Measurements from ENCODE around the gene PAWR. TPM values are rescaled to one million over a fixed set of nuclear protein-coding genes. Genes with fewer than 3 reads are reported as not detected.

Gene PAWR
- total RNA-seq, 1 donor from 2014 or later = 10.5 TPM

GRCh38 chr12:79559591-79559990 lies 131.2 kb downstream of the PAWR start:
- peak overlapping the region; percentile 47 for H3K27ac ChIP-seq (replicated peaks)
- no peaks in the 10 kb centered on the region for H3K27me3 ChIP-seq (ENCODE audit: low read depth)
- intact Hi-C loops (cut with micrococcal nuclease) = loop anchor here (5.0 to 10.0 kb wide), 3 partner anchors 178 to 705 kb away; no protein-coding TSS in a partner anchor
- no peak overlapping the region for H3K4me3 ChIP-seq
- peaks cover 26% of the 10 kb centered on the region for H3K4me1 ChIP-seq
- DNase-seq = no peak
- H3K36me3 ChIP-seq = peaks cover 10% of the 10 kb centered on the region
- H3K9me3 ChIP-seq (replicated peaks) = peaks cover 18% of the 10 kb centered on the region
- no peak for TF ChIP-seq CTCF (IDR thresholded peaks at IDR 0.05; ENCODE audit: borderline replicate concordance)

- Histone ChIP-seq H3K4me3 (no peak overlapping the region), H3K9me3 (replicated peaks) (peaks cover 18% of the 10 kb centered on the region), H3K36me3 (peaks cover 10% of the 10 kb centered on the region), H3K27ac (replicated peaks) (peak overlapping the region; percentile 47), H3K4me1 (peaks cover 26% of the 10 kb centered on the region), H3K27me3 (ENCODE audit: low read depth) (no peaks in the 10 kb centered on the region)
- no peak for TF ChIP-seq CTCF (IDR thresholded peaks at IDR 0.05; ENCODE audit: borderline replicate concordance)
- intact Hi-C loops (cut with micrococcal nuclease) = loop anchor here (5.0 to 10.0 kb wide), 3 partner anchors 178 to 706 kb away; no protein-coding TSS in a partner anchor
- no peak for DNase-seq
These were observed 131.8 kb downstream of the PAWR start for GRCh38 chr12:79558924-79559469.

GRCh38 chr12:79557690-79558315 lies 133.0 kb downstream of the PAWR start:
- intact Hi-C loops (cut with micrococcal nuclease) = loop anchor here (5.0 to 10.0 kb wide), 3 partner anchors 179 to 707 kb away; no protein-coding TSS in a partner anchor
- TF ChIP-seq CTCF (IDR thresholded peaks at IDR 0.05; ENCODE audit: borderline replicate concordance) = no peak
- peak overlapping the region; percentile 44 for H3K27ac ChIP-seq (replicated peaks)
- H3K36me3 ChIP-seq = peaks cover 10% of the 10 kb centered on the region
- no peaks in the 10 kb centered on the region for H3K27me3 ChIP-seq (ENCODE audit: low read depth)
- H3K4me1 ChIP-seq = peaks cover 26% of the 10 kb centered on the region
- no peak for DNase-seq
- H3K4me3 ChIP-seq = no peak overlapping the region
- H3K9me3 ChIP-seq (replicated peaks) = peaks cover 18% of the 10 kb centered on the region

GRCh38 chr12:79555028-79555925 lies 135.5 kb downstream of the PAWR start:
- no peak overlapping the region for H3K27ac ChIP-seq (replicated peaks)
- peaks cover 26% of the 10 kb centered on the region for H3K4me1 ChIP-seq
- no peak overlapping the region for H3K4me3 ChIP-seq
- peak; percentile 71 for TF ChIP-seq CTCF (IDR thresholded peaks at IDR 0.05; ENCODE audit: borderline replicate concordance)
- DNase-seq = no peak
- no peaks in the 10 kb centered on the region for H3K27me3 ChIP-seq (ENCODE audit: low read depth)
- no peaks in the 10 kb centered on the region for H3K9me3 ChIP-seq (replicated peaks)
- H3K36me3 ChIP-seq = no peaks in the 10 kb centered on the region
- intact Hi-C loops (cut with micrococcal nuclease) = loop anchor here (5.0 to 10.0 kb wide), 3 partner anchors 182 to 710 kb away; no protein-coding TSS in a partner anchor

- no peaks in the 10 kb centered on the region for H3K27me3 ChIP-seq (ENCODE audit: low read depth)
- no peak overlapping the region for H3K4me3 ChIP-seq
- H3K27ac ChIP-seq (replicated peaks) = no peak overlapping the region
- H3K36me3 ChIP-seq = no peaks in the 10 kb centered on the region
- DNase-seq = no peak
- H3K9me3 ChIP-seq (replicated peaks) = no peaks in the 10 kb centered on the region
- TF ChIP-seq CTCF (IDR thresholded peaks at IDR 0.05; ENCODE audit: borderline replicate concordance) = no peak
- intact Hi-C loops (cut with micrococcal nuclease) = loop anchor here (10.0 kb wide), 2 partner anchors 631 to 711 kb away; no protein-coding TSS in a partner anchor
- H3K4me1 ChIP-seq = peaks cover 26% of the 10 kb centered on the region
These were observed 136.7 kb downstream of the PAWR start for GRCh38 chr12:79553863-79554574.

Data from left ventricle myocardium inferior (tissue), 1 donor.